NCI-H345 treated with DMSO at 0.1 percent for 48 hours (cell line): ENCODE measurements around the gene MAP3K6.

ENCODE experiments used
- DNase-seq: peaks from one replicate; lab custom pipeline; 2025; ENCODE audit not compliant: unreplicated experiment; lab: John Stamatoyannopoulos, UW

The MAP3K6 gene

DNA sequence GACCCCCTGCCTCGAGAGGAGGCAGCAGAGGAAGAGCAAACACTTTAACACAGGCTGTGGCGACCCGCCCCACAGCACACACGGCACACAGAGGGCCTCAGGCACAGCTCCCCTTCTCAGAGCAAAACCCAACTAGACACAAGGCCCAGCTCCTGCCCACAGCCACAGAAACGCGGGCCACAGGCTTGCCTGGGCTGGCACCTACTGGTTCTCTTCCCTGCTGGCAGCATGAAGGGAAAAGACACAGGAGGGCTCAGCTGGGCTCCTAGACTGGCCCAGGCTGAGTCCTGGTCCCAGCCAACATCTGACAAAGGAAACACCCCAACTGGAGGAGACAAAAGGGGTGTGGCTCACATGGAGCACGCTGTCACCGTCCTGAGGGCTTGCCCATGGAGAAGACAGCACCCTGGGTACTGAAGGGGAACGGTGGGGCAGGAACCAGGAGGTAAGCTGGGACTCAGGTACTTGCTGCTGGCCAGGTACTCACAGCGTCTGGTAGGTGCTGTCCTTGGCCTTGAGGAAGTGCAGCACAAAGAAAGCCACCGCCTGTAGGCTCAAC, 12.9 kb upstream of the MAP3K6 start:
- peak; percentile 54 for DNase-seq

DNA sequence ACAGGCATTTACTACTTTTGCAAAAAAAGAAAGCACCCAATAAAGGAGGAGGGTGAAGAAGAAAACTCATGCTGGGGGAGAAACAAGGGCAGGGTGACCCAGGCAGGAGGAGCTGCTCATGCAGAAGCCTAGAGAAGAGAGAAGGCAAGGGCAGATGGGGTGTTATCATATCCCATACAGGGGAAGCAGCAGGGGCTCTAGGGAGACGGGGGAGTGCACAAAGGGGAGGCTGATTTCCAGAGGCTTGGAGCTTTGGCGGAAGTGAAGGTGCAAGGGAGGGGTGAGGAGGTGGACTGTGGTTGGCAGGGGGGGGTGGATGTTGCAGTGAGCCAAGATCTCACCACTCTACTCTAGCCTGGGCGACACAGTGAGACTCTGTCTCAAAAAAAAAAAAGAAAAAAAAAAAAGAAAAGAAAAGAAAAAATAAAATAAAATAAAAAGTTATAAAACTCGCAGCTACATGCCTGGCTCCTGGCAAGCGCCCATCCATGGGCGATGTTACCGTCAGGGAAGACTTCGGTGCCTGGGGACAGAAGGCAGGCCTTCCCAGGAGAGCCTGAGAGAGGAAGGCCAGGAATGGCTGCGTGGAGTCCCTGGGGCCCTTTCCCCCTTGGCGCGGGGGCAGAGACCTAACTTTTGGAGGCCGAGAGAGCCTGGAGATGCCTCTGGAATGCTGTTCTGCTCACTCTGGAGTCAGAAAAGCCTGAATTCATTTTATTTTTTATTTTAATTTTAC, 11.2 kb upstream of the MAP3K6 start:
- DNase-seq = no peak

DNA sequence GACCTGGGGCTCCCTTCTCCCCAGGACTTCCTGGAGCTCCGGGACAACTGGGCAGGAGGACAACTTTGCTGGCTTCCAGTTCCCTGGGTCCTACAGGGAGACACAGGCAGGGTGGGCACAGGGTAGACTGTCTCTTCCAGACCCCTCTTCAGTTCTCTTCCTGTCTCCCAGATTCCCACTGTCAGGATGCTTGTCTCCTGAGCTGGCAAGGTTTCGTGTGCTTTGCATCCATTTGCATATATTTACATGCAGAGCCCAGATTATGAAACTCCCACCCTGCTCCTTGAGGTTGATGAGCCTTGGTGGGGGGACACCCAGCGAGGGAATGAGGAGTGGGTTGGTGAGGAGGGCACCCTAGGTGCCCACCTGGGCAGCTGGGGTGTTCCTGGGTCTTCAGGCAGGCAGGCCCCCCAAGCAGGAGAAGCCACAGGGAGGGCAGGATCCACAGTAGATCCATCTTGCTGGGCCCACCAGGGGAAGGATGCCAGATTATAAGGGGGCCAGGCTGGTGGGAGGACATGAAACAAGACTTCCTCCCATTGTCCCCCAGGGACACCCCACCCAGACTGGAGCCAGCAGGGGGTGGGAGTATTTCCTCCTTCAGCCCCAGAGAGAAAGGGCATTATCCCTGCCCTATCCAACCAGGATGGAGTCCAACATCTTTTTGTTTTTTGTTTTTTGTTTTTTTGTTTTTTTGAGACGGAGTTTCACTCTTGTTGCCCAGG, 7.8 kb upstream of the MAP3K6 start, which contains the start of gene FCN3:
FCN3 (minus strand) TSS at position 463 of the 725 bp plus-strand sequence; CDS start at position 457, 6 bp downstream.
- DNase-seq = no peak

DNA sequence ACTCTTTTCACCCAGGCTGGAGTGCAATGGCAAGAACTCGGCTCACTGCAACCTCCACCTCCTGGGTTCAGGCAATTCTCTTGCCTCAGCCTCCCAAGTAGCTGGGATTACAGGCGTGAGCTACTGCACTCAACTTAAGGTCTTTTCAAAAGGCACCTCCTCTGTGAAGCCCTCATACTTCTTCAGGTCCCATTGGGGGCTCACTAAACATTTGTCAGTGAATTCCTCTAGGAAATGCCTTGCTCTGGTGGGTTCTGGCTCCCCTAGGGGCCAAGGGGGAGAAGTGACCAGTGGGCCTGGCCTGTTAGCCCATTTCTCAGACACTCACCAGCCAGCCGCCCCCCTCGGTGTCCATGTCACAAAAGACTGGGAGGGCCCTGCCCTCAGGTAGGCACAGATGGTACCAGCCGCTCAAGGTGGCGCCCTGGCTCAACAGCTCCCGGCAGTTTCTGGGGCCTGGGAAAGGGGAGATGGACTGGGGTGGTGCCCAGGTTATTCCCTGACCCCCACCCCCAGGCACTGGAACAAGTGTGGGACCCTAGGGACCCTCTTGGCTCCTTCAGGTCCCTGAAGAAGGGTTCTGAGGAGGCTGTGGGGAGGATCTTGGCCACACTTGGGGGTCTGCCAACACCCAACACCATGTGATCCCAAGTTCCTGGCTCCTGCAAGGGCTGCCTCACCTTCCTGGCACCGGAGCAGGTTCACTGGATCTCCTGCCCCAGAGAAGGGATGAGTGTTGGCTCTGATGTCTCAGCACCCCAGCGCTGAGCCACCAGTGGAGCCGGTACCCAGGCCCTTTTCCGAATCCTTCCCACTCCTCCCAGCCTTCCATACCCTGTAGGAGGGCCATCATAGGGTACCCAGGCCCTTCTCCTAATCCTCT, 6.3 kb upstream of the MAP3K6 start:
- DNase-seq = no peak

DNA sequence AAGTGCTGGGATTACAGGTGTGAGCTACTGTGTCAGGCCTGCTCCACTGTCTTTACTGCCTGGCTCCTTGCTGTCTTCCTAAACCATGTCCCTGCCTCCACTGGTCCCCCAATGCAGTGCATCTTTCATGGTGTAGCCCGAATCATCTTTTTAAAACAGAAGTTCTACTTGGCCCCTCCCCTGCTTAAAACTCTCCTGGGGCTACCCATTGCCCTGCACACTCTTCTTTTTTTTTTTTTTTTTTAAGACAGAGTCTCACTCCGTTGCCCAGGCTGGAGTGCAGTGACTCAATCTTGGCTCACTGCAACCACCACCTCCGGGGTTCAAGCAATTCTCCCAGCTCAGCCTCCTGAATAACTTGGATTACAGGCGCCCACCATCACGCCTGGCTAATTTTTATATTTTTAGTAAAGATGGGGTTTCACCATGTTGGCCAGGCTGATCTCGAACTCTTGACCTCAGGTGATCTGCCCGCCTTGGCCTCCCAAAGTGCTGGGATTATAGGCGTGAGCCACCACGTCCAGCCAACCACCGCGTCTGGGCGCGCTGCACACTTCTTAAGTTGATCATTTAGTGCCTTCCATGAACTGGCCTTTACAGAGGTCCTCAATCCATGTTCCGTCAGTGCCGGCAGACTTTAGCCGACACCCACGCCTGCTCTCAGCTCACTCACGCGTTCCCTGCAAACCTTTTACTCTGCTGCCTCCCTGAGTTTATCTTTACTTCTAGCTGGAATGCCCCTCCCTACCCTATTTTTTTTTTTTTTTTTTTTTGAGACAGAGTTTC, 5.5 kb upstream of the MAP3K6 start:
- DNase-seq = no peak

DNA sequence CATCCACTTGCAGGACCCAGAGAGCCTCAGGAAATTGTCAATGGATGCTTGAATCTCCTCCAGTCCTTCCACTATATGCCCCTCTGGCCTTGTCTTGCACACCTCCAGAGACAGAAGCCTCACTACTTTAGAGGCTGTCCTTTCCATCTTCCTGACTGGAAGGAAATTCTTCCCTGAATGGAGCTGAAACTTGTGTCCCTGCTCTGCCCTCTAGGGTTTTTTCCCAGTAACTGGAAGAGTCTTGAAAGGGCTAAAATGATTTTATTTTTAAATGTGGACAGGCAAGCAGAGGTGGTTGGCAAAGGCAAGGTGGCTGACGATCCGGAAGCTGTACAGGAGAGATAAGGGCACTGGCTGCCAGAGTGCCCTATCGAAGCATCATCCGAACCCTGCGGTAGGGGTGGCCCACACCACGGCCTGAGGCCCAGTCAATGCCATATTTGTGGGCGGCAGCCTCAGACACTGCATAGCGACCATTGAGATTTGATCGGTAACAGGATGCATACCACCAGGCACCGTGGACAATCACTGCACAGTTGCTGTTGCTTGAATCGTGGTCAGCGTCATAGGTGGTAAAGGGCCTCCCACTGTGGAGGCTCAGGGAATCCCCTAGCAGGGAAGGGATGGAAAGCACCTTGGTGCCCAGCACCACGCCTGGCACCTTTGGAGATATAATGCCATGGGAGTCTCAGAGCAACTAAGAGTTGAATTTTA, 2.3 kb upstream of the MAP3K6 start:
- DNase-seq = no peak

DNA sequence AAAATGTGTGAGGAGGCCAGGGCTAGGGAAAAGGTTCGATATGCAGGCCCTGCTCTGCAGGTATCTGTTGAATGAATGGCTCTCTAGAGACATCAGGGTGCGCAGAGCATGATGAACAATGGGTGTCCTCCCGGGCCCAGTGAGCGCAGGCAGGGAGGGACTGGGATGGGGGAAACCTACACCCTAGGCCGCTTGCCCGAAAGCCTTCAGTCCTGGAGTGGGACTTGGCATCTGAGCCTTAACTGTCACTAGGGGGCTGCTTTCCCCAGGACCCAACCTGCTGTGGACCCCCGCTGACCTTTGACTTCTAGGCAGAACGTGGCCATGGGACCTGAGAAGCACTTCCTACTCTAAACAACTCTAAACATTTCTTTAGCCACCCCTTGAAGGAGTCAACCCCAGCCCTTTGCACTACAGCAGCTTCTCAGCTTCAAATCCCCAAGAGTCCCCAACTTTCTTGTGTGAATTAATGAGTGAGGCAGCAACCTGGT, 444 bp upstream of the MAP3K6 start:
- no peak for DNase-seq

DNA sequence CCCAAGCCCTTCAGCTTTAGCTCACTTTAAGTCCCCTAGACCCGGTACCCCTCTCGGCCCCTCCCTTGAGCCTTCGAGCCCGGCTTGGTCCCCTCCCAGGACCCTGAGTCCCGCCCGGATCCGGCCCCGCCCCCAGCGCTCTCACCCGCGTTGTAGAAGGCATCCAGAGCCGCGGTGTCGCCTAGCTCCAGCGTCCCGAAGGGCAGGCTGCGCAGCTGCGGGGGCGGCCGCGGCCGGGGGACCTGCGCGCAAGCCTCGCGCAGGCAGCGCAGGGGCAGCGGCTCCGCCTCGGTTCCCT, 699 bp downstream of the MAP3K6 start:
- DNase-seq = peak; percentile 73

DNA sequence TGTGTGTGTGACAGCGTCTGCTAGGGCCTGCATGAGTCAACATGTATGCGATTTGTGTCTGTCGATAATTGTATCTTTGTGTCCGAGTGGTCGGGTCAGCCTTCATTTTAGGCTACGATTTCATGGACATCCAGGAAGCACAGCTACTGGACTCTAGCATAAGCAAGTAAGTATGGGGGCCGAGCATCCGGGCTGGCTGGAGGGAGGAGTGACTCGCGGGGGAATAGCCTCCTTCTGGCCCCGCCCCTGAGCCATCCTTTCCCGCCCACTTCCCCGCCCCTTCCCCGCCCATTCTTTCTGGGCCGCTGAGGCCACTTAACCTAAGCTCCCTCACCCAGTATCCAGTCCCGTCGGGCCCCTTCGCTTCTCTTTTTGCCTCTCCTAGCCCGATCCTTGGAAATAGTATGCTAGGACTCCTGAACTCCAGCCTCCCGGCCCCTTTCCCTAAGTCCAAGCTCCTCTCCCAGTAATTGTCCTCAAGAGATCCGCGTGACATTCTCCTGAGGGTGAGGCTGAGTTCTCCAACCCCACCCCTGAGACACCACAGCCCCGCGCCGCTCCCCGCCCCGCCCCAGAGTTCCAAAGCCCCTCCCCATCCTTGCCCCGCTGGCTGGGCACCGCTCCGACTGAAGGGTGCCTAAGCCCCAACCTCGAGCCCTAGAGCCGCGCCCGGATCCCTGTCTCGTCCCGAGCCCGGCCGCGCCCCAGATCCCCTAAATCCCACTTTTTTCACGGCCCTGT, 1.2 kb downstream of the MAP3K6 start:
- DNase-seq = peak; percentile 89

DNA sequence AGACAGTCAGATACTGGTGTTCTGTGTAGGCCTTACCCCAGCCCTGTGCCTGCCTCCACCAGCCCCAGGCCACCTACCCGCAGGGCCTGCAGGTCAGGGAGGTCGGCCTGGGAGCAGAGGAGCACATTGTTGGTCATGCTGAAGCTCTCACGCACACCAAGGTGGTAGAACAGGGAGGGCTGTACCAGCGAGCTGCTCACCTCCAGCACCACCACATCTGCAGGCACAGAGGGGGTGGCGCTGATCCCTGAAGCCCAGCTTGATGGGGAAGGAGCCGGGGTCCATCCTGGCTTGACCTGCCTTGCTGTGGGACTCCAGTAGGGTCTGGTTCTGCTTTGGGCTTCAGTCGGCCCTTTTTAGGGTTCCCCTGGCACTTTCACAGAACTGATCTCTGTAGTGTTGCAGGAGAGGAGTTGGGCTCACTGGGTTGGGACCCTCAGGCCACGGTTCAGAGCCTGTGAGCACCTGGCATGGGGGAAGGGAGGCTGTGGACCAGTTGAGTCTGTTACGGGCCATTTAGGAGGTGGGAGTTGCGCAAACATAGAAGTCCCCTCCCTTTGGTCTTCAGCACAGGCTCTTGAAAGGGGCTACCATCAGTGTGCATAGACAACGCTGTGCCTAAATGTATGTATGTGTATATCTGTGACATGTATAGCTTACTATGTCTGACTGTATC, 1.9 kb downstream of the MAP3K6 start:
- no peak for DNase-seq

DNA sequence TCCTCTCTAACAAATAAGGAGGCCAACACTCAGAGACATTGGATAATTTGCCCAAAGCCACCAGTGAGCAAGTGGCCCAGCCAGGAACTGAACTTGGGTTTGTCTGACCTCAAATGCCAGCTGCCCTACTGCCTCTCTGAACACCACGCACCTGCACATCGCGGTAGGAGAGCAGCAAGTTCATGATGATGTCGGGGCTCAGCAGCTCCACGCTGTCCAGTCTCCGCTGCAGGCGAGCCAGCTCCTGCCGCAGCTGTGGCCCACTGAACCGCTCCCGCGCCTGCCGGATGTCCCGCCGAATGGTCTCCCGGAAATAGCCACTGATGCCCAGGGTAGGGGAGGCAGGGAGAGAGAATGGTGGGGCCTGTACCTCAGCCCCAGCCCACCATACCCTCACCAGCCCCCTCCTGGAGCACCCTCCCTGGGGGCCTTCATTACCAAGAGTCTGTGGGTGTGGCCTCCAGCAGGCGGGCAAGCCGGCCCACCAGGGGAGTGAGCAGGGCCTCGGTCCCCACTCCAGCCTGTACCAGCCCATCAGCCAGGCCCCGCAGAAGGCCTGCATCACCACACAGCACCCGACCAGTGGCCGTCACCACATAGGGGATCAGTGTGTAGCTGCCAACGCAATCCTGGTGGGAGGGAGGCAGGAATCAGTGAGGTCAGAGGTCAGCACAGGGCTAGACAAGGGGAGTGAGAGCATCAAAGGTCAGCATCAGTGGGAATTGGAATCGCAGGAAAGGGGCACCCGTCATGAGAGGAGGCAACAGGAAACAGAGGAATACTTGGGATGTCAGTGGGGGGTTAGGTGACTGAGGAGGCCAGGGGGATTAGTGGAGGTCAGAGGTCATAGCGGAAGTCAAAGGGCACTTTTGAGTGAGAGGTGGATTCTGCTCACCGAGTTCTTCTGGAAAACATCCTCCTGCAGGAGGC, 2.7 kb downstream of the MAP3K6 start:
- no peak for DNase-seq

DNA sequence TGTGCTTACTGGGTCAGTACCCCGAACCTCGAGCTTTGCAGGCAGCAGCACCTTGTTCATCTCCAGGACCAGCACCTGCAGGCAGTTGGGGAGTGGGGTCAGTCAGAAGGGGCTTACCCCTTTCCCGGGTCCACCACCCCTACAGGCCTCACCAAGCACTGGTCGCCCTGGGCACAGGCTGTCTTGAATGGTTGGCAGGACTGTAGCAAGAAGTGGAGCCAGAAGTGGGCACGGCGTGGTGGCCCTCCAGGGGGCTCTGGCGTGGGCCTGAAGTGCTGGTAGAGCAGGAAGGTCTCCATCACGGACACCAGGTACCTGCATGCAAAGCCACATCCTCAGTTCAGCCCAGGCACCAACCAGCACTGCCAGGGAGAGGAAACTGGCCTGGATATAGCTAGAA, 5.2 kb downstream of the MAP3K6 start:
- no peak for DNase-seq

DNA sequence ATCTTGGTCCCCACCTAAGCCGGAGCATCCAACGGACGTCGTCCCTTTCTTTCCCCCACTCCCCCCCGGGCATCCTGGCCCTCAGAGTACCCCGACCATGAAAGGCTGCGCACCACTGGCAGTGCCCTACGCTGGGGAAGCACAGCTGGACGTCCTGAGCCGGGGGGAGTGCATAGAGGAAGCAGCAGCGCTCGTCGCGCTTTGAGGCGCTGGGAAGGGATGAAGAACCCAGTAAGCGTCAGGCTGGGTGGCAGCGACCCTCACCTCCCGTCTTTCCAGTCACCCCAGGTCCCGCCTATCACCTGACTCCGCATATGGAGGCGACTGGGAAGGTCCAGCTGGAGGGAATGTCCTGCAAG, 5.7 kb downstream of the MAP3K6 start:
- no peak for DNase-seq

DNA sequence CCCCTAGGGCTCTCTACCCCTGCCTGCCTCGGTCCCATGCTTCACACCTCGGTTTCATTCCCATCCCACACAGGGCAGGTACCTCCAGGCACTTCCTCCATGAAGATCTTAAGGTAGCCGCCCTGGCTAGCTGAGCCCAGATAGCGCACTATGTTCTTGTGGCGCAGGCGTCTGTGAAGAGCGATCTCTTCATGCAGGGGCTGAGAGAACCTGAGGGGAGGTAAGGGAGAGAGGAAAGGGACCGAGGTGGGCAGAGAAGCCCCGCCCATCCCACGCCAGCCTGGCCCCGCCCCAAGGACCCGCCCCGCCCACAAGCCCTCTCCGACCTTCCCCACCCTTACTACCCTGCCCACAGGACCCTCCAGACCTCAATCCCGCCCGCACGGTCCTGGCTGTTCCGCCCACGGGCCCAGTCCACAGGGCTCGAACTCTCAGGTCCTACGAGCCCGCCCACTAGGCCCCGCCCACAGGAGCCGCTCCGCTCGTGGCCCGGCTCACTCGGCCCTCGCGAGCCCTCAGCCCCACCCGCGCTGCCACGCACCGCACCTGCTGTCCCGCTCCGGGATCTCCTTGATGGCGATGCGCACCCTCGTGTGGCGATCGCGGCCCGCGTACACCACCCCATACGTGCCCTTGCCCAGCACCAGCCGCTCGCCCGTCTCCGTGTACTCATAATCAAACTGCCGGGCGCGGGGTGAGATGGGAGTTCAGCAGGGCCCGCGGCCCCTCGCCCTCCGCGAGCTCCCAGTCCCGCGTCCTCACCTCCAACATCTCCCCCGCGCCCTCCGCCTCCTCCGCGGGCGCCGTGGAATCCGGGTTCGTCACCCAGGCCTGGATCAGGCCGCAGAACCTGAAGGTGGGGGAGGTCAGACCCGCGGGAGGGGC, 6.4 kb downstream of the MAP3K6 start:
- DNase-seq = no peak

DNA sequence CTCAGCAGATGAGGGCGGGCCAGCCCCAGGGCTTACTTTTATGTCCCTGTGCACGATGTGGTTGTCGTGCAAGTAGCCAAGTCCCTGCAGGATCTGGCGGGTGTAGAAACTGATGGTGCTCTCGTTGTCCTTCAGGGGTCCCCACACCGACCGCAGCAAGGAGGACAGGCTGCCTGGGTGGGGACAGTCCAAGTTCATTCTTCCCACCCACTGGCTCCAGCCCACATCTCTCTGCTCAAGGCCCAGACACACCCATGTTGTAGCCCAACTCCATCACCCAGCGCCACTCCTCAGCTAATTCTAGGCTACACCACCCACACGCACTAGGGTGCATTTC, 7.0 kb downstream of the MAP3K6 start:
- no peak for DNase-seq

DNA sequence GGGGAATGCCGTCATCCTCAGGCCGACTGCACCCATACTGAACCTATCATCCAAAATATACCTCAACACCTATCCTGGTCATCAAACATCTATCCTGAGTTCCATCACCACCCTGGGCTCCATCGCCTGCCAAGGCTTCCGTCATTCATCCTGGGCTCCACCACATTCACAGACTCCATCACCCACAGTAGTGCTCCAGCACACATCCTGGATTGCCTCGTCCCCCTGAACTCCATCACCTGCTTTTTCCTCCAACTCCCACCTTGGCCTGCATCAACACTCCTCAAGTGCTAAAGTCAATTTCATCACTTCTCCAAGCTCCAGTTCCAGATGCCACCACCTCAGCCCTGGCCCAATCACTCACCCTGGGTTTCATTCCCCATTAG, 7.8 kb downstream of the MAP3K6 start:
- DNase-seq = no peak
